HUDEP-2 (cell line): ENCODE data around the gene LMAN2L.
A peak's percentile ranks its signal among the peaks of the same experiment; 100 is the strongest.

Experiments used
- DNase-seq, 76 experiments: peaks; one replicate each; lab custom pipeline; 2025; ENCODE audit not compliant: unreplicated experiment in 76 of 76; lab: John Stamatoyannopoulos, UW

The LMAN2L gene

DNA sequence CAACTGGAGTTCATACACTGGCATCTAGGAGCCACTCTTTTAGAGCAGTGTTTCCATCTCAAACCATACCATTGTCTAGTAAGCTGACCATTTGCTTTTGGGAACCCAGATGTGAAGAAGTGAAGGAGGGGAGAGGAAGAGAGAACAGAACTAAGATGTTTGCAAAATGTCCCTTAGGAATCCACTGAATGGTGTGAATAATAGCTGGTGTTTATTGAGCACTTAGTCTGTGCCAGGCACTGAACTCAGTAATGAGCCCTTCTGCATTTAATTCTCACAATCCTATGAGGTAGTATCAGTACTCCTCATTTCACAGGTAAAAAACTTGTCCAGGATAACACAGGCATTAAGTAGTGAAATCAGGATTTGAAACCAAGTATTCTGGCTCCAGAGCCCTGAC, 23.5 kb downstream of the LMAN2L start:
- no peak for DNase-seq

DNA sequence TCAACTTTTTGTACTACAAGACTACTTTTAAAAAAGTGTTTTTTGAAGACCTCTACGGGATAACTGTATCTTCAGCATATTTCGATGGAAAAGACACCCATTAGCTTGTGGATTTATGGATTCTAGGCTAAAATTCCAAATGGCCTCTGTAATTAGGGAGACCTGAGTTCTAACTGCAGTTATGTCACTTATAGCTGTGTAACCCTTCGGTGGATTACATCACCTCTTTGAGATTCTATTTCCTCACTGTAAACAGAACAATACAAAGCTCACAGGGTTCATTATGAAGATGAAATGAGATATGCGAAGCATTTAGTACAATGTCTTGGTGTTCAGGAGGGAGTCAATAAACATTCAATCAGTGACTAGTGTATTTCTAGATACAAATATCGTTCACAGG, 24.2 kb downstream of the LMAN2L start:
- DNase-seq, result no peak

GRCh38 chr2:96710985-96711384, 28.9 kb downstream of the LMAN2L start:
- no peak for DNase-seq

DNA sequence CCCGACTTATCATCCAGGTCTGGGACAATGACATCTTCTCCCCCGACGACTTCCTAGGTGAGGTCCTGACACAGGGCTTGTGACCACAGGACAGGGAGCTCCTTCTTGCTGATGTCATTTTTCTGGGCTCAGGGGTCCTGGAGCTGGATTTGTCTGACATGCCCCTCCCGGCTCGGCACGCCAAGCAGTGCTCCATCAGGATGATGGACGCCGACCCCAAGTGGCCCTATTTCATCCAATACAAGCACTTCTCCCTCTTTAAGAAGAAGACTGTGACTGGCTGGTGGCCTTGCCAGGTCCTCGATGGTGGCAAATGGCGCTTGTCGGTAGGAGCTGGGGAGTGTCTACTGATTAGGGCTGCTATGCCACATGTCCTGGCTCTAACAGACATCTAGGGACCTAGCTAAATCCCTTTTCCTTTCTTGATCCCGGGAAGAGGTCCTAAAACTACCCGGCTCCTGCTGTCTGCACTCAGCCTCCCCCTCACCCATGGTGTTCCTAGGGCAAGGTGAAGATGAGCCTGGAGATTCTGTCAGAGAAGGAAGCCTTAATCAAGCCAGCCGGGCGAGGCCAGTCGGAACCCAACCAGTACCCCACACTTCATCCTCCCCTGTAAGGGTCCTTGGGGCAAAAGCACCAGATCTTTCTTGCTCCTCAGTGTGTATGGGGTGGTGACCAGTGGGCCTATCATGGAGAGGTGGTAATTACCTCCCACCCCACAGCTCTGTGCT, 36.7 kb downstream of the LMAN2L start:
- no peak for DNase-seq

DNA sequence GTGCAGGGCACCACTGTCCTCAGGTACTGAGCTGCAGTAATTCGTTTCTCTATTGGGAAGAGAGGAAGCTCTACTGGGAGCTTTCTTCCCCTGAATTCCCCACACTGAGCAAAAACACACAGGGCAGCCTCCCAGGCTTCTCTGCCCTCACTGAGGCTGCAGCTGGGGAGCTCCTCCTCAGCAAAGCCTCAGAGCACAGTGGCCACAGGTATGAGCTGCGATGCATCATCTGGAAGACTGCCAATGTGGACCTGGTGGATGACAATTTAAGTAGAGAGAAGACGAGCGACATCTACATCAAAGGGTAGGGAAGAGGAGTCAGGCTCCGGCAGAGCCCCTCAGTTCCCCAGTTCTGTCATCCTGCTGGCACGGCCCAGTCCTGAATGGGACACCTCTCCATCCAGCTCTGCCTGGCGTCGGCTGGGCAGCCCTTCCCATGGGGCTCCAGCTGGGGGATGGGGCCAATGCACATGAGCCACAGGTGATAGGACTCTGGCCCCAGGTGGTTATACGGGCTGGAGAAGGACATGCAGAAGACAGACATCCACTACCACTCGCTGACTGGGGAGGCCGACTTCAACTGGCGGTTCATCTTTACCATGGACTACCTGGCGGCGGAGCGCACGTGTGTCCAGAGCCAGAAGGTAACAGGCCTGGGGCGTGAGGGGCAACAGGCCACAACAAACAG, 37.6 kb downstream of the LMAN2L start:
- DNase-seq, result no peak

DNA sequence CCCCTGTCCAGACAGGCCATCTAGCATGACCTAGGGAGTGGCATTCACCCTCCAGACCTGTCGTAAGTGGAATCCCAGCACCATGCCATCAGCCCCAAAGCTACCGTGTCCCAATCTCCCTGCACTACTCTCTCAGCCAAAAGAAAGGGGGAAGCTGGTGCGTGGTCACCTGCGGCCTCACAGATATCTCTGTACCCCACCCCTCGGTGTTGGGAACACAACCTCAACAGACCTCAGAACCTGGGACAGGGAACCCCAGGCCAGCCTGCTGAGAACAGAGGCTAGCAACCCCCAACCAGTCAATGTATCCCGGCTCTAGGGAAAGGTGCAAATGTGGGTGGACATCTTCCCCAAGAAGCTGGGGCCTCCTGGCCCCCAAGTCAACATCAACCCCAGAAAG, 38.2 kb downstream of the LMAN2L start:
- DNase-seq, result no peak

DNA sequence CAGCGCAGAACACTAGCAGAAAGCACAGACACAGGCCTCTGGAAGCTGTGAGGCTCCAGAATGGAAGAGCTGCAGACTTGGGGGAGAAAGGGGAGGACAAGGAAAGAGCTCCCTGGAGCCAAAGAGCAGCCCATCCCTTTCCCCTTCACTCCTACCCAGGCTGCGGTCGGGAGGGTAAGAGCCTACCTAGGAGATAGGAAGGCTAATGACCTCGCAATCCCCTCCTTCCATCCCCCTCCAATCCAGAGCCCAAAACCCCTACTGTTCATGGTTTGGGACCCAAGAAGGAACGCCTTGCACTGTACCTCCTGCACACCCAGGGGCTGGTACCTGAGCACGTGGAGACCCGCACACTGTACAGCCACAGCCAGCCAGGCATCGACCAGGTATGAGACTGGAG, 39.8 kb downstream of the LMAN2L start:
- no peak for DNase-seq

DNA sequence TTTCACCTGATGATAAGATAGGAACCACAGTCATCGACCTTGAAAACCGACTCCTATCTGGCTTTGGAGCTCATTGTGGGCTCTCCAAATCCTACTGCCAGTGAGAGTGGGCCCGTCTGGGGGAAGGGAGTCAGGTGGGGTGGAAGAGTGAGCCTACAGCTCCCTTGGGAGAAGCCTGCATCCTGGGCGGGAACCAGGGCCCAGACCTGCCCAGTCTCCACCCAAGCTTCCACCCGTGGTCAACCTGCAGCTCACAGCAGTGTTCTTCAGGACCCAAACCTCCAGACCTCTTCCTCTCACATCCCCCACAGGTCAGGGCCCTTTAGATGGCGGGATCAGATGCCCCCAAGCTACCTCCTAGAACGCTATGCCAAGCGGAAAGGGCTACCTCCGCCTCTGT, 40.2 kb downstream of the LMAN2L start:
- no peak for DNase-seq

DNA sequence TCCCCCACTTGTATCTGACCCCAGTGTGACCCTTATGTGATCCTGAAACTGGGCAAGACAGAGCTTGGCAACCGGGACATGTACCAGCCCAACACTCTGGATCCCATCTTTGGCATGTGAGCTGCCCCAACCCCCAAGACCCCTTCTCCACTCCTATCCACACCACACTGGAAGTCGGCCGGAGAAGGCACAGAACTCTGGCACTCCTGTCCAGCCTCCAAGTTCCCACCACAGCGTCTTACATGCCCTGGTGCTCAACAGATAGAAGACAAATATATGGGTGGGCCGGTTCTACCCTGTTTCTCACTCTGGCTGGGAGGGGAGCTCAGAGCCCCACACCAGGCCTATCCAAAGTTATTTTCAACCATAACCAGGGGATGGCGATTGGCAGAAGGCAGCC, 40.8 kb downstream of the LMAN2L start:
- DNase-seq, result no peak

- DNase-seq, result no peak
Measured at GRCh38 chr2:96698221-96698861, 41.5 kb downstream of the LMAN2L start.

DNA sequence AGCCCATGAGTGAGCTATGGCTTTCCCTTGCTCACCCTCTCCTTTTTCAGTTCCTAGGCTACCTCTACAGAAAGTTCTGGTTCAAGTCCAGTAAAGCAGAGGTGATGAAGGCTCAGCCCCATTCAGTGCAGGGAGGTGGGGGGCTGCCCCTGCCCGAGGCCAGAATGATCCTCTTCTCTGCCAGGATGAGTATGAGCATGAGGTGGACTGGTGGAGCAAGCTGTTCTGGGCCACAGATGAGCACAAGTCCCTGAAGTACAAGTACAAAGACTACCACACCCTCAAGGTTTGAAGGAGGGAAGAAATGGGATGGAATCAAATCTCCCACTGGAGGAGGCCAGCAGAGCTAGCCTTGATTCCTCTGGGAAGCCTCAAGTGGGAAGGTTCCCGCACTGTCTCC, 42.4 kb downstream of the LMAN2L start:
- DNase-seq, result no peak

- no peak for DNase-seq
Measured at GRCh38 chr2:96695602-96696001, 44.3 kb downstream of the LMAN2L start.

DNA sequence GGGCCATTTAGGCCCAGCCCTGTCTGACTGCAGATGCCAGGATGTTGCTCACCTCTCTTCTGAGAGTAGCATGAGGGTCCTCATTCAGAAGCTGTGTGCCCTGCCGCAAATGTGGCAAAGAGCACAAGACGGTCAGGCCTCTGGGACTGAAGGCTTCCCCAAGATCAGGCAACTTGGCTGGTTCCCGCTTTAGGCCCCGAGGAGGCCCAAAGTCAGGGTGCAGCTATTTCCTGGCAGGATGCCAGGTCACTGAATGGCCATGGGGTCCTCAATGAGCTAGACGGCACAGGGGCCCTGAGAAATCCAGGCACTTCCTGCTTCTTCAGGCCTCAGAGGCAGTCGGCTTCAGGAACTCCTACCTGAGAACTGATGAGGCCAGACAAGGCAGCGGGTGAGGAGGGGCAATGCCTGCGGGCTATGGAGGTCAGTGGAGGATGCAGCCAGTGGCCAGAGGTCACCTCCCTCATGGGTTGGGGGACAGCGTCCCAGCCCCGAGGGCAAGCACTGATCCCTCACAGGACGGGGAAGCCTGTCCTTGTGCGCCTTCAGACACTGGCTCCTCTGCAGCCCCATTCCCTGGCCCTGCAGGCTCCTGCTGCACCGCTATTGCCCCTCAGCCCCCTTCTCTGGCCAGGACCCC, 44.9 kb downstream of the LMAN2L start:
- no peak for DNase-seq

DNA sequence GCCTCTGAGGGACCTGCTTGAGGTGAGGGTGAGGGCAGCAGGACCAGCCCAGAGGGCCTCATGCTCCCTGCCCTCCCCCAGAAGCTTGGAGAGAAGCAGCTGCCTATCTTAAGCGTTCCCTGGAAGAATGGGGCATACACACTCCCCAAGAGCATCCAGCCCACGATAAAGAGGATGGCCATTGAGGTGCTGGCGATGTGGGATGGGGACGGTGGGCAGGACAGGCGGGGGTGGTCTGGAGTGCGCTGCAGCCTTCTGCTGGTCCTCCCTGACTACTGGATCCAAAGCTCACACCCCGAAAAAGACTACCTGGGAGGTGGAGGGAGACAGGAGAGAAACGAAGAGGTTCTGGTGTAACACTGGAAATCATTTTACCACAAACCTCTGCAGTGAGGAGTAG, 45.6 kb downstream of the LMAN2L start:
- no peak for DNase-seq

GRCh38 chr2:96693286-96694200, 46.3 kb downstream of the LMAN2L start:
- DNase-seq, result no peak

GRCh38 chr2:96692094-96692971, 47.5 kb downstream of the LMAN2L start:
- peak in 4 of 76 experiments; percentile 6 to 18 (median 10) for DNase-seq

DNA sequence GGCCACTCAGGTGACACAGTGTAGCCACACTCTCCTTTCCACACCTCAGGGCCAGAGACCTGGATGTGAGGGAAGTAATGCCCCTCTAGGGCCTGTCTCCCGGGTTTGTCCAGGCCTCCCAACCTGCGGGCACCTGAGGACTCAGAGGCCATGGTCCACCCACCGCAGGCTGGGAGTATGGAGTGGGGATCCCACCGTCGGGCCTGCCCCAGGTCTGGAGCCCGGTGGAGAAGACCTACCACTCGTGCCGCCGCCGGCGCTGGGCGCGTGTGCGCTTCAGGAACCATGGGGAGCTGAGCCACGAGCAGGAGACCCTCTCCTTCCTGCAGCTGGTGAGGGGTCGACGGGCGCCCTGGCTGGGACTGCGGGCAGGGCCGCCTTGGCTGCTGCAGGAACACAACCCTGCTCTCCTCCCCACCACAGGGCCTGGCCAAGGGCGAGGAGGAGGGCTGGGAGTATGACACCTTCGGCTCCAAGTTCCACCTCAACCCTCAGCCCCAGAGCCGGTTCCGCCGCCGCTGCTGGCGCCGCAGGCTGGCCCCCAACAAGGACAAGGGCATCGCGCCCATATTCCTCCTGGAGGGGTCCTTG, 48.7 kb downstream of the LMAN2L start:
- DNase-seq, result no peak

GRCh38 chr2:96690306-96691021, 49.4 kb downstream of the LMAN2L start:
- no peak for DNase-seq
